Calu3 (cell line): Measurements from ENCODE around the gene SQSTM1. TPM values are rescaled to one million over a fixed set of nuclear protein-coding genes. Genes with fewer than 3 reads are reported as not detected.

ENCODE experiments used
- BruUV-seq: library from RNA; stranded (reverse); fragments of 400-500 nt; replicated peaks from 2 replicates; lab custom pipeline; 2021; lab: Mats Ljungman, UMichigan
- CTCF ChIA-PET: fragments of 300-600 bp; sonication (Branson Sonifier 250); formaldehyde crosslinking; loops from one replicate; lab custom pipeline; 2022; ENCODE audit warnings: antibody characterized with exemption; lab: Charles Lee
- DNase-seq: peaks from one replicate; pipeline ENCODE4 v3.0.0; 2022
- H3K27ac Mint-ChIP-seq: one replicate; pipeline ENCODE4 v1.8.0; 2022; ENCODE audit warnings: mixed read lengths; ENCODE audit not compliant: unreplicated experiment
- H3K27me3 Mint-ChIP-seq: one replicate; pipeline ENCODE4 v1.8.0; 2022; ENCODE audit warnings: mixed read lengths; ENCODE audit not compliant: unreplicated experiment
- H3K36me3 Mint-ChIP-seq: one replicate; pipeline ENCODE4 v1.8.0; 2022; ENCODE audit warnings: mild to moderate bottlenecking, moderate library complexity, mixed read lengths; ENCODE audit not compliant: insufficient read depth, unreplicated experiment
- H3K4me1 Mint-ChIP-seq: one replicate; pipeline ENCODE4 v1.8.0; 2022; ENCODE audit warnings: mild to moderate bottlenecking, low read depth, mixed read lengths; ENCODE audit not compliant: unreplicated experiment
- H3K4me3 Mint-ChIP-seq: one replicate; pipeline ENCODE4 v1.8.0; 2022; ENCODE audit warnings: mild to moderate bottlenecking, low read depth, moderate library complexity, mixed read lengths; ENCODE audit not compliant: unreplicated experiment
- H3K9me3 Mint-ChIP-seq: one replicate; pipeline ENCODE4 v1.8.0; 2022; ENCODE audit warnings: low read depth, mixed read lengths; ENCODE audit not compliant: unreplicated experiment
- CTCF ChIP-seq: fragments of 200-600 bp; IDR thresholded peaks from one replicate; pipeline ENCODE4 v1.8.0; 2022; ENCODE audit warnings: antibody characterized with exemption; ENCODE audit not compliant: unreplicated experiment
- intact Hi-C: fragments of 100-400 bp; cut with micrococcal nuclease; formaldehyde crosslinking; loops from one replicate; pipeline ENCODE4 v1.10.0; 2022; ENCODE audit not compliant: unreplicated experiment
- total RNA-seq: library from RNA; stranded (reverse); gene quantifications from 2 replicates; pipeline ENCODE4 v1.2.3, GENCODE V29; 2022

The SQSTM1 gene
- total RNA-seq, 1 experiment from 2014 or later: 1,023 TPM

GRCh38 chr5:179867476-179867875, 46.8 kb downstream of the SQSTM1 start:
- Mint-ChIP-seq H3K27ac (no peak overlapping the region), H3K36me3 (peaks cover 65% of the 10 kb centered on the region), H3K4me1 (no peaks in the 10 kb centered on the region), H3K4me3 (no peak overlapping the region), H3K27me3 (no peaks in the 10 kb centered on the region), H3K9me3 (peaks cover 2% of the 10 kb centered on the region)
- TF ChIP-seq CTCF: no peak
- DNase-seq: no peak
- CTCF ChIA-PET: no interaction called here
- BruUV-seq: no TSS peak
- intact Hi-C loops: no loop called here

GRCh38 chr5:179868541-179868940, 47.8 kb downstream of the SQSTM1 start:
- Mint-ChIP-seq H3K4me1 (no peaks in the 10 kb centered on the region), H3K36me3 (peaks cover 54% of the 10 kb centered on the region), H3K9me3 (no peaks in the 10 kb centered on the region), H3K27me3 (no peaks in the 10 kb centered on the region), H3K27ac (no peak overlapping the region), H3K4me3 (no peak overlapping the region)
- CTCF ChIA-PET: no interaction called here
- no TSS peak for BruUV-seq
- DNase-seq: no peak
- intact Hi-C loops: no loop called here
- no peak for TF ChIP-seq CTCF

- DNase-seq: no peak
- H3K4me1 Mint-ChIP-seq: no peaks in the 10 kb centered on the region
- H3K36me3 Mint-ChIP-seq: peaks cover 49% of the 10 kb centered on the region
- no peaks in the 10 kb centered on the region for H3K27me3 Mint-ChIP-seq
- no TSS peak for BruUV-seq
- H3K9me3 Mint-ChIP-seq: no peaks in the 10 kb centered on the region
- intact Hi-C loops: no loop called here
- no peak overlapping the region for H3K4me3 Mint-ChIP-seq
- H3K27ac Mint-ChIP-seq: no peak overlapping the region
- CTCF ChIA-PET: no interaction called here
- no peak for TF ChIP-seq CTCF
Measured at GRCh38 chr5:179869101-179869500, 48.4 kb downstream of the SQSTM1 start.

GRCh38 chr5:179869641-179870402, 49.1 kb downstream of the SQSTM1 start:
- H3K4me1 Mint-ChIP-seq: no peaks in the 10 kb centered on the region
- TF ChIP-seq CTCF: no peak
- no peak overlapping the region for H3K4me3 Mint-ChIP-seq
- no peak for DNase-seq
- H3K36me3 Mint-ChIP-seq: peaks cover 46% of the 10 kb centered on the region
- intact Hi-C loops: no loop called here
- CTCF ChIA-PET: no interaction called here
- no peaks in the 10 kb centered on the region for H3K27me3 Mint-ChIP-seq
- no peak overlapping the region for H3K27ac Mint-ChIP-seq
- BruUV-seq: no TSS peak
- no peaks in the 10 kb centered on the region for H3K9me3 Mint-ChIP-seq
